ENCODE measurements around the gene LRFN2. TPM values are rescaled to one million over a fixed set of nuclear protein-coding genes. Genes with fewer than 3 reads are reported as not detected.

The LRFN2 gene
- 0.14 TPM in 1 of 2 replicates, not detected in the other for total RNA-seq
- long read RNA-seq = 0 reads

DNA sequence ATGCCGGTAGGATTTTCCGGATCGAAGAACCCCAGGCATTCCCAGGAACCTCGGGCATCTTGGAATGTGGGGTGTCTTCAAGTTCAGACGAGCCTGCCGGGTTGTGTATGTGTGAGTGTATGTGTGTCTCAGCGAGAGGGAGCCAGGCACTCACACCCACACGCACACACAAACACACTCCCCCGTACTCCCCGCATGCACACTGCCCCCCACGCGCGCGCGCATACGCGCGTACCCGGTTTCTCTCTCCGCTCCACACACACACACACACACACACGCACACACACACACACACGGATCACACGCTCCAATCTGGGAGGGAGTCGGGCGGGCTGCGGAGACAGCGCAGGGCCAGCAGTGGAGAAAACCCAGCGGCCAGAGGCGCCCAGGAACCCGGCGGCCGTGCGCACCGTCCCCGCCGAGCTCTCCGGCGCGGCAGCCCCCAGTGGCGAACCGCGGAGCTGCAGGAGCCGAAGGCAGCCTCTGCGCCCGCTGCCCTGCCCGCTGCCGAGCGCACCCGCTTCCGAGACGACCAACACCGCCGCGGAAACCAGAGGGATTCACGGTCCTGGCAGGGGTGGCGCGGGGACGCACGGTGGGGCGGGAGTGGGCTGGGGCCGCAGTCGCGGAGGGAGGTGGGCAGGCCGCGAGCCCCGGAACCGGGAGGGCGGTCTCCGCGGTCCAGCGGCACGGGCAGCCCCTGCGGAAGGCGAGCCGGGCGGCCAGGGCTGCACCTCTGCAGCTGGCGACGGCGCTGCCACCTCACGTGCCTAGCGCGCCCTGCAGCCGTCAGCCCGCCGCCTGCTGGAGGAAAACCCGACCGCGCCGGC, at the start of gene LRFN2:
TSS of gene LRFN2 (minus strand) at position 125 of the 830 bp plus-strand sequence.
- H3K4me1 Mint-ChIP-seq = peaks cover 22% of the 10 kb centered on the region
- H3K9me3 Mint-ChIP-seq = no peaks in the 10 kb centered on the region
- no peak within 1 kb of the TSS for H3K27ac Mint-ChIP-seq (ENCODE audit: unreplicated experiment)
- peaks cover 70% of the 10 kb centered on the region for H3K27me3 Mint-ChIP-seq (ENCODE audit: low read depth)
- TF ChIP-seq, protein P1, sequence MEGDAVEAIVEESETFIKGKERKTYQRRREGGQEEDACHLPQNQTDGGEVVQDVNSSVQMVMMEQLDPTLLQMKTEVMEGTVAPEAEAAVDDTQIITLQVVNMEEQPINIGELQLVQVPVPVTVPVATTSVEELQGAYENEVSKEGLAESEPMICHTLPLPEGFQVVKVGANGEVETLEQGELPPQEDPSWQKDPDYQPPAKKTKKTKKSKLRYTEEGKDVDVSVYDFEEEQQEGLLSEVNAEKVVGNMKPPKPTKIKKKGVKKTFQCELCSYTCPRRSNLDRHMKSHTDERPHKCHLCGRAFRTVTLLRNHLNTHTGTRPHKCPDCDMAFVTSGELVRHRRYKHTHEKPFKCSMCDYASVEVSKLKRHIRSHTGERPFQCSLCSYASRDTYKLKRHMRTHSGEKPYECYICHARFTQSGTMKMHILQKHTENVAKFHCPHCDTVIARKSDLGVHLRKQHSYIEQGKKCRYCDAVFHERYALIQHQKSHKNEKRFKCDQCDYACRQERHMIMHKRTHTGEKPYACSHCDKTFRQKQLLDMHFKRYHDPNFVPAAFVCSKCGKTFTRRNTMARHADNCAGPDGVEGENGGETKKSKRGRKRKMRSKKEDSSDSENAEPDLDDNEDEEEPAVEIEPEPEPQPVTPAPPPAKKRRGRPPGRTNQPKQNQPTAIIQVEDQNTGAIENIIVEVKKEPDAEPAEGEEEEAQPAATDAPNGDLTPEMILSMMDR (conservative IDR thresholded peaks at IDR 0.05) = peak; percentile 68
- H3K36me3 Mint-ChIP-seq (ENCODE audit: low read depth) = no peaks in the 10 kb centered on the region
- peak; percentile 89 for DNase-seq (ENCODE audit: low read depth, low spot score)
- peak within 1 kb of the TSS; percentile 87 for H3K4me3 Mint-ChIP-seq

DNA sequence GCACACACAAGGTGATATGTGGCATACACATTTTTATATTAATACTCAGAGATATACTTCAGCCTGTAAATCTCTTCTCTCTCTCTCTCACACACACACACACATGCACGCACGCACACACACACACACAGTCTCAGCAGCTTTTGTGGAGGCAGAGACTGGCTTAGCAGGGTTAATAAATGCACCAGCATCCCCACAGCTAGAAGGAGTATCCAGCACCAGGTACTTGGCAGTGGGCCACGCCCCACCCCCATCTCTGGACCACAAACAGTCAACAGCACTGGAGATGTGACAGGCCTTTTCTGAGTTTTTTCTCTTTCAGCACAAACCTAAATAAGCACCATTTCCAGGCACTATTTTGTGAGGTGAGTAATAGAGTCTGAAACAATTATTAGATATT, 47.3 kb upstream of the LRFN2 start:
- Mint-ChIP-seq H3K4me1 (peaks cover 20% of the 10 kb centered on the region), H3K9me3 (no peaks in the 10 kb centered on the region)

DNA sequence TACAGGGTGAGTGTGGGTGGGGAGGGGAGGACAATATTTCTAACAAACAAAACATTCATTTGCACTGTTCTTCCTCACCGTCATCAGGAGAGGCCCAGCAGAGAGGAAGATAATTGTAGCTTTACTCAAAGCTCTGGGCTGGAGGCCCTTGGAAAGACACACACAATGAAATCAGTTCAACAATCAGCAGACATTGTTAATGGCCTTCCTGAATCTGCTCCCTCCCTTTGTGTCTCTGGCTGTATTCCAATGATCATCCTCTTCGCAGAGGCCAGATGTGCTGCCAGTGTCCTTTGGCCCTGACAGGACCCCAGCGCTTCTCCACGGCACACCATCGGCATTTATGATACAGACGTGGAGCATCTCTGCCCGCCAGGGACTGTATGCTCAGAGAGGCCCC, 44.6 kb upstream of the LRFN2 start:
- Mint-ChIP-seq H3K27me3 (ENCODE audit: low read depth) (no peaks in the 10 kb centered on the region), H3K36me3 (ENCODE audit: low read depth) (no peaks in the 10 kb centered on the region), H3K4me3 (no peak overlapping the region), H3K9me3 (no peaks in the 10 kb centered on the region), H3K27ac (ENCODE audit: unreplicated experiment) (peak overlapping the region; percentile 94), H3K4me1 (peaks cover 20% of the 10 kb centered on the region)
- no peak for DNase-seq (ENCODE audit: low read depth, low spot score)
- TF ChIP-seq, protein P1 (conservative IDR thresholded peaks at IDR 0.05) = no peak

More for the DNA sequence above, 47.3 kb upstream of the LRFN2 start:
- Mint-ChIP-seq H3K27ac (ENCODE audit: unreplicated experiment) (peak overlapping the region; percentile 60), H3K27me3 (ENCODE audit: low read depth) (no peaks in the 10 kb centered on the region), H3K4me3 (no peak overlapping the region), H3K36me3 (ENCODE audit: low read depth) (no peaks in the 10 kb centered on the region)
- TF ChIP-seq, protein P1 (conservative IDR thresholded peaks at IDR 0.05) = no peak
- DNase-seq (ENCODE audit: low read depth, low spot score) = no peak

DNA sequence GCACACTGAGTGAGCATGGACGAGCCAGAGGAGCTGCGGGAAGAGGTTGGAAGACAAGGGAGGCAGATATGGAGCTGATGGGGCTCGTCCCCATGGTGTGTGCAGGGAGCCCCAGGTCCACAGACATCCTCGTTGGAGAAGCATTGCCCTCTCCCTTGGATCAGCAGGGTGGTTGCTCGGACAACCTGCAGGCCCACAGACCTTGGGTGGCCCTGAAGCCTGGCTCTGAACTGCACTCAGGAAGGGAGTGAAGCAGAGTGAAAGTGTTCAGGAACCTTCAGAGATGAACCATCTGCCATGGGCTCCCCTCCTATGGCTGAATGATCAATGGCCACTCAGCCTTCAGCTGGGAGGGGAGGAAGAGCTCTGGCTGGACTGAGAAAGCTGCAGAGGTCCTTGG, 43.3 kb upstream of the LRFN2 start:
- H3K9me3 Mint-ChIP-seq = peaks cover 5% of the 10 kb centered on the region
- H3K4me1 Mint-ChIP-seq = peaks cover 20% of the 10 kb centered on the region
- H3K27ac Mint-ChIP-seq (ENCODE audit: unreplicated experiment) = no peak overlapping the region
- H3K36me3 Mint-ChIP-seq (ENCODE audit: low read depth) = no peaks in the 10 kb centered on the region
- H3K27me3 Mint-ChIP-seq (ENCODE audit: low read depth) = no peaks in the 10 kb centered on the region
- H3K4me3 Mint-ChIP-seq = no peak overlapping the region
- no peak for DNase-seq (ENCODE audit: low read depth, low spot score)
- TF ChIP-seq, protein P1 (conservative IDR thresholded peaks at IDR 0.05) = no peak

DNA sequence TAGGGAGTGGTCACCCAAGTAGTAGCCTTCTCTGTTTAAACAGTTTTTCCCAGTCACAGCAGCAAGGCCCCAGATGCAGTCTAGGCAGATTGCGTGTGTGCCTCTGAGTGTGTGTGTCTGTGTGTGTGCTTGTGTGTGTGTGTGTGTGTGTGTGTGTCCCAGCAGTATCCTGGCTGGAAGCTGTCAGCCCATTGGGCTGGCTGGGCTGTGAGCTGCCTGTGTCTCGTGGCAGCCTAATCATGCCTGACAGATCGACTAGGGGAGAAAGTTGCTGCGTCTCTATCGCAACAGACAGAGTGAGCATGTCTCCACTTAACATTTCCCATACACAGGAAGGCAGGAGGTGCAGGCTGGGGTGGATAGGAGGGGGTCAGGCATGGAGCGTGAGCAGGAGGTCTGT, 42.9 kb upstream of the LRFN2 start:
- DNase-seq (ENCODE audit: low read depth, low spot score) = no peak
- H3K36me3 Mint-ChIP-seq (ENCODE audit: low read depth) = no peaks in the 10 kb centered on the region
- no peak overlapping the region for H3K4me3 Mint-ChIP-seq
- H3K9me3 Mint-ChIP-seq = peaks cover 5% of the 10 kb centered on the region
- H3K27me3 Mint-ChIP-seq (ENCODE audit: low read depth) = no peaks in the 10 kb centered on the region
- H3K4me1 Mint-ChIP-seq = peaks cover 18% of the 10 kb centered on the region
- TF ChIP-seq, protein P1 (conservative IDR thresholded peaks at IDR 0.05) = no peak
- no peak overlapping the region for H3K27ac Mint-ChIP-seq (ENCODE audit: unreplicated experiment)

Data from neural crest cell (in vitro differentiated cells).